ENCODE results near the gene TNFRSF19. TPM values are rescaled to one million over a fixed set of nuclear protein-coding genes. Genes with fewer than 3 reads are reported as not detected.

The TNFRSF19 gene
- total and polyA plus RNA-seq, 5 donors from 2014 or later = 1.3 to 5.6 (median 1.6) TPM

DNA sequence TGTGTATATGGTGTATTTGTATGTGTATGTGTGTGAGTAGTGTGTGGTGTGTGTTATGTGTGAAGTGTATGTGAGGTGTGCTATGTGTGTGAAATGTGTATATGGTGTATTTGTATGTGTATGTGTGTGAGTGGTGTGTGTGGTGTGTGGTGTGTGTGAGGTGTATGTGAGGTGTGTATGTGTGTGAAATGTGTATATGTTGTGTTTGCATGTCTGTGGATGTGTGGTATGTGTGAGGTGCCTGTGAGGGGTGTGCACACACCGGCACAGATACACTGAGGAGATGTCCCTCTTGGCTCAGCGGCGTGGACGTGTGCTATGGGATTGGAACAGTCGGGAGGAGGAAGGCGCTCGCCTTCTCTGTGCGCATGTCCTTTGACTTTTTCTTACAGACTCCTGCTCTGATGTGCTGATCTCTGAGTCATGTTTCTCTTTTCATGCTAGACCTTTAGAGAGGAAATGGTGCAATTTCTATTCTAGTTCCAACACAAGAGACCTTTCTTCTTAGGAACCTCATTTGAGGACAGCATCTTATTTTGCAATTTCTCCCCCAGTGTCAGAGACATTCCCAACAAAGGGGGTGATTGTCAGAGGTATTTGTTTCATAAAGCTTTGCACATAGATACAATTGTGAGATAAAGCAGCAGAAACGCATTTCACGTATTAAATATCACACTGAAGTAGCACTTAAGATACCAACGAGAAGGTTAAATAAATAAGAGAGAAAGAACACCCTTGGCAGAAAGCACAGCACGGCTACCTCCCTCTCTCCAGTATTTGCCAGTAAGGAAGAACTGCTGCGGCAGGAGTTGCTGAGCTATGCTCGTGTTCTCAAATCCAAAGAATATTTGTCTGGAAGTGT lies 11.3 kb upstream of the TNFRSF19 start:
- Histone ChIP-seq H3K4me3 (ENCODE audit: low read depth, low read length) (no peak overlapping the region), H3K27me3 (ENCODE audit: control insufficient read depth, insufficient read depth, low read length) (peaks cover 11% of the 10 kb centered on the region), H3K9me3 (ENCODE audit: control insufficient read depth in 2 of 2, low read length in 2 of 2) (no peaks in the 10 kb centered on the region), H3K27ac (ENCODE audit: insufficient read depth, low read length, poor library complexity, severe bottlenecking) (no peak overlapping the region), H3K36me3 (ENCODE audit: control insufficient read depth, insufficient read depth, low read length) (no peaks in the 10 kb centered on the region), H3K4me1 (ENCODE audit: control insufficient read depth, insufficient read depth, low read length, poor library complexity, severe bottlenecking) (no peaks in the 10 kb centered on the region)
- no peak overlapping the region for H3K27ac Mint-ChIP-seq
- H3K36me3 Mint-ChIP-seq = no peaks in the 10 kb centered on the region
- no peak overlapping the region for H3K4me3 Mint-ChIP-seq
- no peaks in the 10 kb centered on the region for H3K4me1 Mint-ChIP-seq
- H3K27me3 Mint-ChIP-seq = peaks cover 13% of the 10 kb centered on the region
- DNase-seq (peak in 1 of 3 donors; percentile 56), ATAC-seq (ENCODE audit: low read depth in 2 of 2) (peak; percentile 64 to 67)
- H3K9me3 Mint-ChIP-seq = peaks cover 0 to 1% (median 0%) of the 10 kb centered on the region in 7 donors

DNA sequence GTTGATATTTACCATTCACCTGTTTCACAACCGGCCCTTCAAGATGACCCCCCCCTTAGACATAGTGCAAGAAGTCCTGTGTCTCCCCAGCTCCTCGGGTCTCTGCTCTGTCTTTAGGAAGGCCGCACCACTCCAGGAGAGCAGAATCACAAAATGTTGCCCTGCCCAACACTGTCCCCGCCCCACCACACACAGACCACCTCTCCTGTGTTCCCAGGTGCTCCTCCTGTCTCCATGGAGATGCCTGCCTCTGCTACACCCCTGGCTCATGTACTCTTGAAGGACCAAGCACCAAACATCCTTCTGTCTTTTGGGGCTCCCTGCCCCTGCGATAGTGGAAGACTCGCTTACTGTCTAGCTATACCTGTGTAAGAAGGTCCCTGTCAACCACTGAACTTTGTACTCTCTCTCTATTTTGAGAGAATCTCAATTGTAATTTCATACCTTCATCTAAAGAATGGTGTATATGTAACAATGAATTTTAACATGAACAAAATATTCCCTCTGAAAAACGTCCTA lies 9.6 kb upstream of the TNFRSF19 start:
- Histone ChIP-seq H3K9me3 (ENCODE audit: control insufficient read depth in 2 of 2, low read length in 2 of 2) (no peaks in the 10 kb centered on the region), H3K4me1 (ENCODE audit: control insufficient read depth, insufficient read depth, low read length, poor library complexity, severe bottlenecking) (no peaks in the 10 kb centered on the region), H3K27ac (ENCODE audit: insufficient read depth, low read length, poor library complexity, severe bottlenecking) (no peak overlapping the region), H3K27me3 (ENCODE audit: control insufficient read depth, insufficient read depth, low read length) (peaks cover 4% of the 10 kb centered on the region), H3K36me3 (ENCODE audit: control insufficient read depth, insufficient read depth, low read length) (no peaks in the 10 kb centered on the region), H3K4me3 (ENCODE audit: low read depth, low read length) (no peak overlapping the region)
- no peak overlapping the region for H3K4me3 Mint-ChIP-seq
- no peak overlapping the region for H3K27ac Mint-ChIP-seq
- H3K27me3 Mint-ChIP-seq = peaks cover 20% of the 10 kb centered on the region
- H3K4me1 Mint-ChIP-seq = no peaks in the 10 kb centered on the region
- DNase-seq (no peak), ATAC-seq (ENCODE audit: low read depth in 2 of 2) (no peak)
- H3K9me3 Mint-ChIP-seq = peaks cover 0 to 1% (median 0%) of the 10 kb centered on the region in 7 donors
- no peaks in the 10 kb centered on the region for H3K36me3 Mint-ChIP-seq

DNA sequence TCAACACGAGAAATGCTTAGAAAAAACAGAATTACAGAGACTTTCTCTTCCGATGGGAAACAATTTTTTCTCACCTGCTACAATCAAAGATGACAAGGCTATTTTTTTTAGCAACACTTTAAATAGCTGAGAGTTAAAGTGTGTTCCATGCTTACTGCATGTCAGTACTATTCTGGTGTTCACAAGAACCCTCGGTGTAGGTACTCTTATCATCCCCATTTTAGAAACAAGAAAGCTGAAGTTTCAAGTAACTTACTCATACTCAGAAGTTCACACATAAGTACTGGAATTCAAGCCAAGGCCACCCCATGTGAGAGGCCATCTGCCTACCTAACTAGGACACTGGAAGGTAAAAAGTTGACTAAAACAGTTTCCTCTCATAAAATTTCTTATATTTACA lies 9.0 kb upstream of the TNFRSF19 start:
- Histone ChIP-seq H3K9me3 (ENCODE audit: control insufficient read depth in 2 of 2, low read length in 2 of 2) (no peaks in the 10 kb centered on the region), H3K36me3 (ENCODE audit: control insufficient read depth, insufficient read depth, low read length) (no peaks in the 10 kb centered on the region), H3K27me3 (ENCODE audit: control insufficient read depth, insufficient read depth, low read length) (peaks cover 4% of the 10 kb centered on the region), H3K4me1 (ENCODE audit: control insufficient read depth, insufficient read depth, low read length, poor library complexity, severe bottlenecking) (no peaks in the 10 kb centered on the region), H3K4me3 (ENCODE audit: low read depth, low read length) (no peak overlapping the region), H3K27ac (ENCODE audit: insufficient read depth, low read length, poor library complexity, severe bottlenecking) (no peak overlapping the region)
- ATAC-seq (ENCODE audit: low read depth in 2 of 2) = no peak
- H3K4me1 Mint-ChIP-seq = no peaks in the 10 kb centered on the region
- H3K36me3 Mint-ChIP-seq = no peaks in the 10 kb centered on the region
- no peak overlapping the region for H3K4me3 Mint-ChIP-seq
- no peak for DNase-seq
- H3K27me3 Mint-ChIP-seq = peaks cover 26% of the 10 kb centered on the region
- peaks cover 0 to 1% (median 0%) of the 10 kb centered on the region in 7 donors for H3K9me3 Mint-ChIP-seq
- H3K27ac Mint-ChIP-seq = no peak overlapping the region

DNA sequence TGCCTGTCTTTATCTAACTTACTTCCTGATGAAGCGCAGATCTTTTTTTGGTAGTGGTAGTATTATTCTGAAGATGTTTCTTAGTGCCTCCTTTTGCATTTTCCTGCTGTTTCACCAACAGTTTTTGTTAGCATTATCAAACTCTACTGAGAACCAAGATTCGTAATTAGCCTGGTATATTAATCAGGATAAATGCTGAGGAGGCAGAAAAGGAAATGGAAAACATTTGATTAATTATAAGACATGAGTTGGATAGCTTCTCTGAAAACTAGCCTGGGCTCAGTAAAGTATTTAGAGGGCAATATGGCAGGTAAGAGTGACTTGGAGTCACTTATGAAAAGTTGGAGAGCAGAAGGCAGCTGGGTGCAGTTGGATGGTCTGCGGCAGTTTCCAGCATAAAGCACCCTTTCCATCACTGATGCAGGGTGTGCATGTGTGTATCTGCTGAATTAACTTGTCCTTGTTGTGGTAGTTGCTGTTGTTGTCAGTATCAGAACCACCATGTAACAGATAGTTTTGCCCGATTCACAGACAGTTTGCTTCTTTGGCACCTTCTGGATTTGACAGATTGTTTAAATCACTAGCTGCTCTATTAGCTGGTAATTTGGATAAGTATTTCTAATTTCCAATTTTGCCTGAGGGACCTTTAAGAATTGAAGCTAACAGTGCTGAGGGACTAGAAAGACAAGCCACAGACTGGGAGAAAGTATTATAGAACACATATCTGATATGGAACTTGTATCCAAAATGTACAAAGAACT lies 6.9 kb upstream of the TNFRSF19 start:
- Mint-ChIP-seq H3K36me3 (no peaks in the 10 kb centered on the region), H3K9me3 (peaks cover 0 to 1% (median 0%) of the 10 kb centered on the region in 7 donors), H3K4me1 (no peaks in the 10 kb centered on the region), H3K27ac (no peak overlapping the region), H3K27me3 (peaks cover 43% of the 10 kb centered on the region), H3K4me3 (no peak overlapping the region)
- no peaks in the 10 kb centered on the region for H3K9me3 ChIP-seq (ENCODE audit: control insufficient read depth in 2 of 2, low read length in 2 of 2)
- no peak overlapping the region for H3K4me3 ChIP-seq (ENCODE audit: low read depth, low read length)
- peaks cover 5% of the 10 kb centered on the region for H3K27me3 ChIP-seq (ENCODE audit: control insufficient read depth, insufficient read depth, low read length)
- H3K4me1 ChIP-seq (ENCODE audit: control insufficient read depth, insufficient read depth, low read length, poor library complexity, severe bottlenecking) = no peaks in the 10 kb centered on the region
- H3K36me3 ChIP-seq (ENCODE audit: control insufficient read depth, insufficient read depth, low read length) = no peaks in the 10 kb centered on the region
- H3K27ac ChIP-seq (ENCODE audit: insufficient read depth, low read length, poor library complexity, severe bottlenecking) = no peak overlapping the region
- DNase-seq (no peak), ATAC-seq (ENCODE audit: low read depth in 2 of 2) (no peak)

DNA sequence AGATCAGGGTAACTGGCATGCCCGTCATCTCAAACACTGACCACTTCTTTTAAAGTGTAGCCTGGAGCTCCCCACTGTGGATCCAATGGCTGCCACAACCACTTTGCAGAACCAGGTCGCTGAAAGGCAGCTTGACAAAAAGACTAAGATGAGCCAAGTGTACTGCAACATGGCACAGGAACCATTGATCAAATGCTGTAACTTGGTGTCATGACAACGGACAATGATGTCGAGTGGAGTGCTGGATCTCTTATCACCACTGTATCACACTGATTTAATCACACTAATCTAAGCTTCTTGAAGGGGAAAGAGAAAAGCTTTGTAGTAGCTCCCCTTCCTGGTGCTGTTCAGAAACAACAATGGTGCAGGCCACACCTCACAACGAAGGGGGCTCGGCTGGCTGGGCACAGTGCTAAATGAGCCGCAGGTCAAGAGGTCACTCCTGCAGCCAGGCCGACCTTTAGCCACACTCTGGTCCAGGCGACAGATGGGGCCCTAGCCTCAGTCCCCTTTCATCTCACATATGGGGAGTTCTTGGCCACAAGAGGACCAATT lies 2.2 kb upstream of the TNFRSF19 start:
- Mint-ChIP-seq H3K27me3 (peaks cover 79% of the 10 kb centered on the region), H3K9me3 (no peaks in the 10 kb centered on the region), H3K4me3 (no peak overlapping the region), H3K27ac (no peak overlapping the region), H3K4me1 (peaks cover 0 to 2% (median 0%) of the 10 kb centered on the region in 4 donors), H3K36me3 (no peaks in the 10 kb centered on the region)
- no peaks in the 10 kb centered on the region for H3K9me3 ChIP-seq (ENCODE audit: control insufficient read depth in 2 of 2, low read length in 2 of 2)
- no peak for ATAC-seq (ENCODE audit: low read depth in 2 of 2)
- DNase-seq = no peak
- no peak overlapping the region for H3K27ac ChIP-seq (ENCODE audit: insufficient read depth, low read length, poor library complexity, severe bottlenecking)
- no peaks in the 10 kb centered on the region for H3K4me1 ChIP-seq (ENCODE audit: control insufficient read depth, insufficient read depth, low read length, poor library complexity, severe bottlenecking)
- no peak overlapping the region for H3K4me3 ChIP-seq (ENCODE audit: low read depth, low read length)
- H3K27me3 ChIP-seq (ENCODE audit: control insufficient read depth, insufficient read depth, low read length) = peaks cover 43% of the 10 kb centered on the region
- H3K36me3 ChIP-seq (ENCODE audit: control insufficient read depth, insufficient read depth, low read length) = no peaks in the 10 kb centered on the region

DNA sequence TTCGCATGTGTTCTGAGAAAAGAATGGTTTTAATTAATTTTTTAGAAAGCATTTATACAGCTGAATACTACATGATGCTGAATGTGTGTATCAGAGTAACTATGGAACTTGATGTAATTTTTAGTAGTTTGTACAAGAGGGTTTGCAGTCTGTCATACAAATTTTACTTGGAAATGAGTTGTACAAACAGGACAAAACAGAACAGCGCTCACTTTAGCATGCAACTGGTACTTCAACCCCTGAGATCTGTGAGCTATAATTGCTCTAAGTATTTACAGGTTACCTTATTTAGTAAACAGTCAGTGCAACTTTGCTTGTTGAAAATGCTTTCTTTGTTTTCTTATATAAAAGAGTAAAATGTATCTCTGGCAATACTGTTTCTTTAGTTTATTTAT lies 706 bp downstream of the TNFRSF19 start:
- DNase-seq (no peak), ATAC-seq (ENCODE audit: low read depth in 2 of 2) (no peak)
- no peaks in the 10 kb centered on the region for H3K36me3 ChIP-seq (ENCODE audit: control insufficient read depth, insufficient read depth, low read length)
- H3K4me1 ChIP-seq (ENCODE audit: control insufficient read depth, insufficient read depth, low read length, poor library complexity, severe bottlenecking) = no peaks in the 10 kb centered on the region
- Mint-ChIP-seq H3K4me3 (no peak overlapping the region), H3K4me1 (peaks cover 0 to 2% (median 0%) of the 10 kb centered on the region in 4 donors), H3K9me3 (peaks cover 0 to 5% (median 0%) of the 10 kb centered on the region in 7 donors), H3K27ac (no peak overlapping the region), H3K36me3 (no peaks in the 10 kb centered on the region), H3K27me3 (peaks cover 92% of the 10 kb centered on the region)
- no peak overlapping the region for H3K27ac ChIP-seq (ENCODE audit: insufficient read depth, low read length, poor library complexity, severe bottlenecking)
- H3K9me3 ChIP-seq (ENCODE audit: control insufficient read depth in 2 of 2, low read length in 2 of 2) = no peaks in the 10 kb centered on the region
- no peak overlapping the region for H3K4me3 ChIP-seq (ENCODE audit: low read depth, low read length)
- peaks cover 47% of the 10 kb centered on the region for H3K27me3 ChIP-seq (ENCODE audit: control insufficient read depth, insufficient read depth, low read length)

DNA sequence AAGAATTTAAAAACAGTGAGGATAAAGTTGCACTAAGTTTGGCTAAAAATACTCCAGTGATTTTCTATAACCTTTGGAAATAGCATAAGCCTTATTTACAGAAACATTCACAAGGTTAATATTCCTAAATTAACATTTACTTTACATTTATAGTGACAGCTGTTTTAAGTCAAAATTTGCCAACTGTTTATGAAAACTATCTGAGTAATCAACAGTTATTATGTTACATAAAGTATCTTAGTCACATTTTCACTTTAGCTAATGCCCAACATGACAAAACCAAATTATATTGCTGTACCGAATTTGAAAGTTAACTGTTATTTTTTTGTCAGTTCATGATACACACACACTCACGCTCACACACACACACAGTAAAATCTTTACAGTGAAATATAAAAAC lies 1.2 kb downstream of the TNFRSF19 start:
- ATAC-seq (ENCODE audit: low read depth in 2 of 2) = no peak
- peaks cover 92% of the 10 kb centered on the region for H3K27me3 Mint-ChIP-seq

More for the DNA sequence above, 1.2 kb downstream of the TNFRSF19 start:
- H3K4me1 ChIP-seq (ENCODE audit: control insufficient read depth, insufficient read depth, low read length, poor library complexity, severe bottlenecking) = no peaks in the 10 kb centered on the region
- no peaks in the 10 kb centered on the region for H3K36me3 Mint-ChIP-seq
- H3K27ac ChIP-seq (ENCODE audit: insufficient read depth, low read length, poor library complexity, severe bottlenecking) = no peak overlapping the region
- no peaks in the 10 kb centered on the region for H3K36me3 ChIP-seq (ENCODE audit: control insufficient read depth, insufficient read depth, low read length)
- peaks cover 47% of the 10 kb centered on the region for H3K27me3 ChIP-seq (ENCODE audit: control insufficient read depth, insufficient read depth, low read length)
- H3K4me3 Mint-ChIP-seq = no peak overlapping the region
- H3K4me1 Mint-ChIP-seq = peaks cover 0 to 2% (median 0%) of the 10 kb centered on the region in 4 donors
- no peak for DNase-seq
- no peak overlapping the region for H3K4me3 ChIP-seq (ENCODE audit: low read depth, low read length)
- H3K9me3 Mint-ChIP-seq = peaks cover 0 to 5% (median 0%) of the 10 kb centered on the region in 7 donors
- H3K9me3 ChIP-seq (ENCODE audit: control insufficient read depth in 2 of 2, low read length in 2 of 2) = no peaks in the 10 kb centered on the region
- no peak overlapping the region for H3K27ac Mint-ChIP-seq

Data from CD4-positive, CD25-positive, alpha-beta regulatory T cell (primary cell).